Measurements from ENCODE around the gene PRKAA1.
"Not testable (repeated sequence)": the region's sequence is repeated elsewhere in the genome, so short reads cannot be mapped to it uniquely, and the experiment has no call there.

Gene PRKAA1

GRCh38 chr5:40825461-40826043 lies 27.4 kb upstream of the PRKAA1 start:
- not testable (repeated sequence) for DNase-seq

GRCh38 chr5:40823459-40823858 lies 25.3 kb upstream of the PRKAA1 start:
- no peak for DNase-seq

GRCh38 chr5:40813698-40814281 lies 15.6 kb upstream of the PRKAA1 start:
- no peak for DNase-seq

GRCh38 chr5:40812125-40812524 lies 14.0 kb upstream of the PRKAA1 start:
- no peak for DNase-seq

- no peak for DNase-seq
These were observed 3.8 kb upstream of the PRKAA1 start for GRCh38 chr5:40801771-40802562.

- no peak for DNase-seq
These were observed 1.1 kb upstream of the PRKAA1 start for GRCh38 chr5:40799258-40799657.

GRCh38 chr5:40798801-40799210 lies 632 bp upstream of the PRKAA1 start:
- DNase-seq: no peak

GRCh38 chr5:40797273-40798011 lies 732 bp downstream of the PRKAA1 start:
- peak; percentile 87 for DNase-seq

GRCh38 chr5:40796487-40796889 lies 1.7 kb downstream of the PRKAA1 start:
- no peak for DNase-seq

- DNase-seq: not testable (repeated sequence)
These were observed 3.3 kb downstream of the PRKAA1 start for GRCh38 chr5:40794877-40795276.

GRCh38 chr5:40794340-40794739 lies 3.8 kb downstream of the PRKAA1 start:
- DNase-seq: not testable (repeated sequence)

- not testable (repeated sequence) for DNase-seq
These were observed 5.5 kb downstream of the PRKAA1 start for GRCh38 chr5:40792691-40793090.

GRCh38 chr5:40791715-40792139 lies 6.4 kb downstream of the PRKAA1 start:
- no peak for DNase-seq

- DNase-seq: no peak
These were observed 7.1 kb downstream of the PRKAA1 start for GRCh38 chr5:40790947-40791593.

- DNase-seq: not testable (repeated sequence)
These were observed 9.2 kb downstream of the PRKAA1 start for GRCh38 chr5:40788941-40789340.

GRCh38 chr5:40787986-40788385 lies 10.2 kb downstream of the PRKAA1 start:
- no peak for DNase-seq

- not testable (repeated sequence) for DNase-seq
These were observed 11.5 kb downstream of the PRKAA1 start for GRCh38 chr5:40786664-40787063.

- no peak for DNase-seq
These were observed 13.3 kb downstream of the PRKAA1 start for GRCh38 chr5:40784916-40785315.

GRCh38 chr5:40784027-40784653 lies 14.0 kb downstream of the PRKAA1 start:
- DNase-seq: no peak

- DNase-seq: no peak
These were observed 16.2 kb downstream of the PRKAA1 start for GRCh38 chr5:40781843-40782409.

- DNase-seq: no peak
These were observed 17.3 kb downstream of the PRKAA1 start for GRCh38 chr5:40780858-40781257.

GRCh38 chr5:40780199-40780598 lies 18.0 kb downstream of the PRKAA1 start:
- no peak for DNase-seq

Measured in activated CD8-positive, alpha-beta memory T cell treated with anti-CD3 and anti-CD28 coated beads, Interleukin-2, amount 50 U/mL, for 48 hours (primary cell).